Measurements from ENCODE around the gene MEF2A. TPM values are rescaled to one million over a fixed set of nuclear protein-coding genes. Genes with fewer than 3 reads are reported as not detected.

The MEF2A gene
- total and polyA plus RNA-seq, 10 of the 15 experiments (the other 5 are each of a cell fraction or from before 2014, with no cell fraction given), result 7.2 to 46.7 (median 35.9) TPM

- TF ChIP-seq BCL3 (IDR thresholded peaks at IDR 0.05; ENCODE audit: borderline replicate concordance, insufficient read depth, low read depth, low read length, poor library complexity, severe bottlenecking) (no peak), CHD1 (IDR thresholded peaks at IDR 0.05; ENCODE audit: low read depth, low read length) (peak; percentile 87; the same call in 1 of the 2 replicates), EED (IDR thresholded peaks at IDR 0.05; ENCODE audit: low read depth) (0 out of 2 replicates have a peak, but pooled peaks have one; percentile 22), RELA (IDR thresholded peaks at IDR 0.05; ENCODE audit: borderline replicate concordance, partially characterized antibody) (no peak), IRF5 (IDR thresholded peaks at IDR 0.05; ENCODE audit: borderline replicate concordance) (no peak), IKZF2 (IDR thresholded peaks at IDR 0.05) (0 out of 4 replicates have a peak, but pooled peaks of 1 of the 2 experiments have one; percentile 8), TARDBP (IDR thresholded peaks at IDR 0.05; ENCODE audit: borderline replicate concordance) (no peak), BRCA1 (IDR thresholded peaks at IDR 0.05; ENCODE audit: low read depth, low read length) (no peak), NFIC (IDR thresholded peaks at IDR 0.05; ENCODE audit: low read depth, low read length) (no peak), RUNX3 (IDR thresholded peaks at IDR 0.05; ENCODE audit: low read length) (peak; percentile 69; the same call in 1 of the 2 replicates), RBBP5 (conservative IDR thresholded peaks at IDR 0.05) (no peak), TCF3 (IDR thresholded peaks at IDR 0.05; ENCODE audit: borderline replicate concordance, insufficient read depth, low read depth, low read length) (no peak), NR2F1 (conservative IDR thresholded peaks at IDR 0.05) (no peak), PAX5 (IDR thresholded peaks at IDR 0.05; ENCODE audit: borderline replicate concordance, low read depth, low read length) (0 out of 2 replicates have a peak, but pooled peaks have one; percentile 5), NR2C1 (IDR thresholded peaks at IDR 0.05) (no peak), SMARCA5 (IDR thresholded peaks at IDR 0.05) (no peak), ATF3 (IDR thresholded peaks at IDR 0.05; ENCODE audit: borderline replicate concordance, extremely low read depth, low read depth, low read length) (no peak), JUND (IDR thresholded peaks at IDR 0.05; ENCODE audit: low read depth, low read length) (no peak), ZBTB40 (IDR thresholded peaks at IDR 0.05; ENCODE audit: borderline replicate concordance) (peak; percentile 32; the same call in 1 of the 2 replicates), ATF7 (IDR thresholded peaks at IDR 0.05; ENCODE audit: low read depth) (no peak), TBL1XR1 (IDR thresholded peaks at IDR 0.05; ENCODE audit: low read depth, low read length) (no peak), EP300 (IDR thresholded peaks at IDR 0.05; ENCODE audit: borderline replicate concordance in 1 of 2, control insufficient read depth in 1 of 2, low read depth in 2 of 2, low read length in 2 of 2) (no peak), ETV6 (conservative IDR thresholded peaks at IDR 0.05 in 1 of 2, IDR thresholded peaks at IDR 0.05 in 1 of 2; ENCODE audit: borderline replicate concordance in 1 of 2, low read depth in 1 of 2) (no peak)
Measured at GRCh38 chr15:99566157-99566897, 543 bp downstream of the MEF2A start (continued).
